HAP-1 (cell line): ENCODE data around the gene VAC14.
"Not testable (repeated sequence)": the region's sequence is repeated elsewhere in the genome, so short reads cannot be mapped to it uniquely, and the experiment has no call there.

Experiments
- DNase-seq, 2 experiments: peaks; one replicate each; pipeline ENCODE4 v3.0.0-alpha.2; 2016 to 2020; ENCODE audit warnings: low spot score in 2 of 2
- H3K27me3 ChIP-seq: fragments of 250-450 bp; sonication (Bioruptor Pico); 2 replicates; pipeline ENCODE4 v1.5.1; 2020; ENCODE audit warnings: low read depth, mild to moderate bottlenecking, moderate library complexity
- H3K36me3 ChIP-seq: fragments of 250-450 bp; sonication (Bioruptor Pico); replicated peaks from 2 replicates; pipeline ENCODE4 v1.5.1; 2020; ENCODE audit warnings: mild to moderate bottlenecking
- H3K4me1 ChIP-seq: fragments of 250-450 bp; sonication (Bioruptor Pico); 2 replicates; pipeline ENCODE4 v1.5.1; 2020; ENCODE audit warnings: mild to moderate bottlenecking
- H3K4me3 ChIP-seq: fragments of 250-450 bp; sonication (Bioruptor Pico); 2 replicates; pipeline ENCODE4 v1.5.1; 2020; ENCODE audit warnings: mild to moderate bottlenecking, moderate library complexity
- H3K9me3 ChIP-seq: fragments of 250-450 bp; sonication (Bioruptor Pico); 2 replicates; pipeline ENCODE4 v1.5.1; 2020; ENCODE audit warnings: mild to moderate bottlenecking, moderate library complexity
- in situ Hi-C: fragments of 300-500 bp; cut with MboI; formaldehyde crosslinking; loops from 3 replicates; pipeline ENCODE4 v1.14.3; 2020; ENCODE audit warnings: low sequenced_read_pairs, inconsistent platforms, mixed read lengths

The VAC14 gene

GRCh38 chr16:70749681-70750601, 51.0 kb downstream of the VAC14 start:
- no peaks in the 10 kb centered on the region for H3K36me3 ChIP-seq
- no peak overlapping the region for H3K4me3 ChIP-seq
- no peaks in the 10 kb centered on the region for H3K27me3 ChIP-seq
- H3K4me1 ChIP-seq: no peaks in the 10 kb centered on the region
- no peaks in the 10 kb centered on the region for H3K9me3 ChIP-seq
- peak in 1 of 2 experiments; percentile 34 for DNase-seq
- in situ Hi-C loops: no loop called here

GRCh38 chr16:70749006-70749678, 51.8 kb downstream of the VAC14 start:
- H3K36me3 ChIP-seq: no peaks in the 10 kb centered on the region
- no peaks in the 10 kb centered on the region for H3K27me3 ChIP-seq
- peak in 1 of 2 experiments; percentile 33 for DNase-seq
- H3K4me1 ChIP-seq: no peaks in the 10 kb centered on the region
- H3K9me3 ChIP-seq: no peaks in the 10 kb centered on the region
- no peak overlapping the region for H3K4me3 ChIP-seq
- in situ Hi-C loops: no loop called here

- Histone ChIP-seq H3K36me3 (peaks cover 5% of the 10 kb centered on the region; the same call in 1 of the 2 replicates), H3K4me3 (no peak overlapping the region), H3K4me1 (no peaks in the 10 kb centered on the region), H3K9me3 (no peaks in the 10 kb centered on the region), H3K27me3 (no peaks in the 10 kb centered on the region)
- no peak for DNase-seq
- in situ Hi-C loops: no loop called here
Measured at GRCh38 chr16:70747703-70748631, 53.0 kb downstream of the VAC14 start.

GRCh38 chr16:70746708-70747424, 54.1 kb downstream of the VAC14 start:
- H3K9me3 ChIP-seq: no peaks in the 10 kb centered on the region
- H3K27me3 ChIP-seq: no peaks in the 10 kb centered on the region
- H3K36me3 ChIP-seq: peaks cover 5% of the 10 kb centered on the region; the same call in 1 of the 2 replicates
- no peak for DNase-seq
- in situ Hi-C loops: no loop called here
- H3K4me1 ChIP-seq: no peaks in the 10 kb centered on the region
- no peak overlapping the region for H3K4me3 ChIP-seq

GRCh38 chr16:70746040-70746707, 54.8 kb downstream of the VAC14 start:
- Histone ChIP-seq H3K9me3 (no peaks in the 10 kb centered on the region), H3K4me1 (no peaks in the 10 kb centered on the region), H3K36me3 (peaks cover 5% of the 10 kb centered on the region; the same call in 1 of the 2 replicates), H3K27me3 (no peaks in the 10 kb centered on the region), H3K4me3 (no peak overlapping the region)
- DNase-seq: no peak
- in situ Hi-C loops: no loop called here

GRCh38 chr16:70745536-70746025, 55.4 kb downstream of the VAC14 start:
- Histone ChIP-seq H3K36me3 (peaks cover 5% of the 10 kb centered on the region; the same call in 1 of the 2 replicates), H3K4me3 (no peak overlapping the region), H3K9me3 (no peaks in the 10 kb centered on the region), H3K27me3 (no peaks in the 10 kb centered on the region), H3K4me1 (no peaks in the 10 kb centered on the region)
- no peak for DNase-seq
- in situ Hi-C loops: no loop called here

- Histone ChIP-seq H3K4me3 (no peak overlapping the region), H3K36me3 (peaks cover 5% of the 10 kb centered on the region; the same call in 1 of the 2 replicates), H3K9me3 (no peaks in the 10 kb centered on the region), H3K4me1 (no peaks in the 10 kb centered on the region), H3K27me3 (no peaks in the 10 kb centered on the region)
- no peak for DNase-seq
- in situ Hi-C loops: no loop called here
Measured at GRCh38 chr16:70744366-70744765, 56.6 kb downstream of the VAC14 start.

- DNase-seq: no peak
- Histone ChIP-seq H3K36me3 (peaks cover 5% of the 10 kb centered on the region; the same call in 1 of the 2 replicates), H3K27me3 (no peaks in the 10 kb centered on the region), H3K4me1 (no peaks in the 10 kb centered on the region), H3K9me3 (no peaks in the 10 kb centered on the region), H3K4me3 (no peak overlapping the region)
- in situ Hi-C loops: no loop called here
Measured at GRCh38 chr16:70743791-70744190, 57.2 kb downstream of the VAC14 start.

GRCh38 chr16:70742967-70743366, 58.0 kb downstream of the VAC14 start:
- H3K9me3 ChIP-seq, H3K27me3 ChIP-seq, DNase-seq, H3K4me1 ChIP-seq, H3K36me3 ChIP-seq, in situ Hi-C loops, H3K4me3 ChIP-seq: not testable (repeated sequence)

GRCh38 chr16:70741783-70742125, 59.2 kb downstream of the VAC14 start:
- H3K27me3 ChIP-seq: no peaks in the 10 kb centered on the region
- peaks cover 5% of the 10 kb centered on the region; the same call in 1 of the 2 replicates for H3K36me3 ChIP-seq
- in situ Hi-C loops: no loop called here
- H3K9me3 ChIP-seq: no peaks in the 10 kb centered on the region
- no peak overlapping the region for H3K4me3 ChIP-seq
- DNase-seq: no peak
- H3K4me1 ChIP-seq: no peaks in the 10 kb centered on the region

- in situ Hi-C loops: no loop called here
- Histone ChIP-seq H3K4me3 (no peak overlapping the region), H3K36me3 (peaks cover 5% of the 10 kb centered on the region; the same call in 1 of the 2 replicates), H3K4me1 (no peaks in the 10 kb centered on the region), H3K9me3 (no peaks in the 10 kb centered on the region), H3K27me3 (no peaks in the 10 kb centered on the region)
- DNase-seq: no peak
Measured at GRCh38 chr16:70740914-70741782, 59.8 kb downstream of the VAC14 start.
